ENCODE results near the gene CD84. TPM values are rescaled to one million over a fixed set of nuclear protein-coding genes. Genes with fewer than 3 reads are reported as not detected.
"Not testable (repeated sequence)": the region's sequence is repeated elsewhere in the genome, so short reads cannot be mapped to it uniquely, and the experiment has no call there.

CD84 gene
- total RNA-seq, 2 experiments from 2014 or later, result 22.2 to 23.4 TPM

- POLR2A ChIA-PET, result interaction anchor here (0.9 to 1.6 kb wide), 6 partner anchors 10 to 63 kb away, joined by 3 to 6 read pairs (median 4); no protein-coding TSS in a partner anchor
- no peaks in the 10 kb centered on the region for H4K20me1 ChIP-seq (ENCODE audit: insufficient read depth, low read length)
These were observed 59.5 kb downstream of the CD84 start for GRCh38 chr1:160519642-160520435.

DNA sequence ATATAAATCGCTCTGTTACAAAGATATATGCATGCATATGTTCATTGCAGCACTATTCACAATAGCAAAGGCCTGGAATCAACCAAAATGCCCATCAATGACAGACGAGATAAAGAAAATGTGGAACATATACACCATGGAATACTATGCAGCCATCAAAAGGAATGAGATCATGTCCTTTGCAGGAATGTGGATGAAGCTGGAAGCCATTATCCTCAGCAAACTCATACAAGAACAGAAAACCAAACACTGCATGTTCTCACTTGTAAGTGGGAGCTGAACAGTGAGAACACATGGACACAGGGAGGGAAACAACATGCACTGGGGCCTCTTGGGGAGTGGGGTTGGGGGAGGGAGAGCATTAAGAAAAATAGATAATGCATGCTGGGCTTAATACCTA is 61.8 kb downstream of the CD84 start:
- H3K9me2 ChIP-seq (ENCODE audit: insufficient read depth, low read length); H2AFZ ChIP-seq (ENCODE audit: low read length); intact Hi-C loops (cut with micrococcal nuclease; ENCODE audit: unreplicated experiment); DNase-seq (ENCODE audit: low spot score); CTCF ChIA-PET (ENCODE audit: unreplicated experiment); H4K20me1 ChIP-seq (ENCODE audit: insufficient read depth, low read length); H3K4me2 ChIP-seq (ENCODE audit: low read length); H3K4me3 ChIP-seq (ENCODE audit: low read depth, low read length, poor library complexity, severe bottlenecking); BruUV-seq (replicated peaks): not testable (repeated sequence)
- peak overlapping the region; percentile 98 for H3K27ac ChIP-seq (ENCODE audit: low read depth, low read length, poor library complexity, severe bottlenecking)
- POLR2A ChIA-PET, result interaction anchor here (0.7 kb wide), 1 partner anchor 185 kb away, joined by 3 read pairs; no protein-coding TSS in a partner anchor
- H3K4me1 ChIP-seq (ENCODE audit: insufficient read depth, low read length, poor library complexity, severe bottlenecking), result peaks cover 74% of the 10 kb centered on the region
- H3K79me2 ChIP-seq (ENCODE audit: insufficient read depth, low read depth, low read length), result peaks cover 91% of the 10 kb centered on the region
- peaks cover 47% of the 10 kb centered on the region; the same call in 1 of the 2 replicates for H3K9me3 ChIP-seq (ENCODE audit: low read length)
- H3K36me3 ChIP-seq (ENCODE audit: insufficient read depth, low read length), result peaks cover 60% of the 10 kb centered on the region

More at GRCh38 chr1:160519642-160520435, 59.5 kb downstream of the CD84 start:
- Histone ChIP-seq H3K27ac (ENCODE audit: low read depth, low read length, poor library complexity, severe bottlenecking) (peak overlapping the region; percentile 98), H3K4me3 (ENCODE audit: low read depth, low read length, poor library complexity, severe bottlenecking) (peak overlapping the region; percentile 83), H2AFZ (ENCODE audit: low read length) (peak overlapping the region; percentile 22; the same call in 1 of the 2 replicates), H3K4me1 (ENCODE audit: insufficient read depth, low read length, poor library complexity, severe bottlenecking) (peaks cover 71% of the 10 kb centered on the region), H3K9me3 (ENCODE audit: low read length) (peaks cover 32% of the 10 kb centered on the region; the same call in 1 of the 2 replicates), H3K9me2 (ENCODE audit: insufficient read depth, low read length) (no peaks in the 10 kb centered on the region), H3K79me2 (ENCODE audit: insufficient read depth, low read depth, low read length) (peaks cover 78% of the 10 kb centered on the region), H3K36me3 (ENCODE audit: insufficient read depth, low read length) (peaks cover 37% of the 10 kb centered on the region), H3K4me2 (ENCODE audit: low read length) (peak overlapping the region; percentile 92)
- CTCF ChIA-PET (ENCODE audit: unreplicated experiment), result no interaction called here
- DNase-seq (ENCODE audit: low spot score), result peak; percentile 83
- intact Hi-C loops (cut with micrococcal nuclease; ENCODE audit: unreplicated experiment), result loop anchor here (1.0 to 5.0 kb wide), 3 partner anchors 32 to 152 kb away; no protein-coding TSS in a partner anchor
- no TSS peak for BruUV-seq (replicated peaks)
- TF ChIP-seq CTCF (conservative IDR thresholded peaks at IDR 0.05; ENCODE audit: low read length), result peak; percentile 72
- no peak for TF ChIP-seq EZH2phosphoT487 (IDR thresholded peaks at IDR 0.05; ENCODE audit: borderline replicate concordance, low read depth, low read length)

DNA sequence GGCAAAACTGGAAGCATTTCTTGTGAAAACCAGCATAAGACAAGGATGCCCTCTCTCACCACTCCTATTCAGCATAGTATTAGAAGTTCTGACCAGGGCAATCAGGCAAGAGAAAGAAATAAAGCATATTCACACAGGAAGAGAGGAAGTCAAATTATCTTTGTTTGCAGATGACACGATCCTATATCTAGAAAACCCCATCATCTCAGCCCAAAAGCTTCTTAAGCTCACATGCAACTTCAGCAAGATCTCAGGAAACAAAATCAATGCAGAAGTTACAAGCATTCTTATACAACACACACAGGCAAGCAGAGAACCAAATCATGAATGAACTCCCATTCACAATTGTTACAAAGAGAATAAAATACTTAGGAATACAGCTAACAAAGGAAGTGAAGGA is 63.4 kb downstream of the CD84 start:
- H3K4me3 ChIP-seq (ENCODE audit: low read depth, low read length, poor library complexity, severe bottlenecking); BruUV-seq (replicated peaks); CTCF ChIA-PET (ENCODE audit: unreplicated experiment); intact Hi-C loops (cut with micrococcal nuclease; ENCODE audit: unreplicated experiment); H2AFZ ChIP-seq (ENCODE audit: low read length); H3K9me2 ChIP-seq (ENCODE audit: insufficient read depth, low read length); DNase-seq (ENCODE audit: low spot score); H4K20me1 ChIP-seq (ENCODE audit: insufficient read depth, low read length): not testable (repeated sequence)
- peaks cover 63% of the 10 kb centered on the region for H3K4me1 ChIP-seq (ENCODE audit: insufficient read depth, low read length, poor library complexity, severe bottlenecking)
- POLR2A ChIA-PET, result interaction anchor here (0.9 to 1.5 kb wide), 4 partner anchors 9 to 106 kb away, joined by 3 to 4 read pairs (median 3); no protein-coding TSS in a partner anchor
- H3K4me2 ChIP-seq (ENCODE audit: low read length), result peak overlapping the region; percentile 39
- peaks cover 96% of the 10 kb centered on the region for H3K79me2 ChIP-seq (ENCODE audit: insufficient read depth, low read depth, low read length)
- peak overlapping the region; percentile 16 for H3K27ac ChIP-seq (ENCODE audit: low read depth, low read length, poor library complexity, severe bottlenecking)
- H3K36me3 ChIP-seq (ENCODE audit: insufficient read depth, low read length), result peaks cover 77% of the 10 kb centered on the region
- H3K9me3 ChIP-seq (ENCODE audit: low read length), result peaks cover 60% of the 10 kb centered on the region; the same call in 1 of the 2 replicates

Measured in OCI-LY7 (cell line).